Measurements from ENCODE around the gene PTPRT.
"Not testable (repeated sequence)": the region's sequence is repeated elsewhere in the genome, so short reads cannot be mapped to it uniquely, and the experiment has no call there.

PTPRT gene

DNA sequence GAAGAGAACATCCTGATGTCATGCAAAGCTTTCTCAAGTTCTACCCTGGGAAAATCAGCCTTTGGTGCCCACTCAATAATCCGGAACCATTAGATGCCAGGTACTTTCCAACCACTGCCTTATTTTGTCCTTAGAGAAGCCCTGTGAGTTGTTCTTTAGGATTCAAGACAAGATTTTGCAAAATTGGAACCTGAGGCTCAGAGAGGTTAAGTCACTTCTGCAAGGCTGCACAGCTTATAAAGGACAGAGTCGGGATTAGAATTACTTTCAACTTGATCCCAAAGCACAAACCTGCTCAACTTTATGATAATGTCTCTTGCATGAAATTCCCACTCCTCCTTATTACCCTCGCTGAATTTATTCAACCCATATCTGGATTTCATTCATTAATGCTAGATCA is 287.2 kb downstream of the PTPRT start:
- DNase-seq (no peak), ATAC-seq (ENCODE audit: insufficient read depth, low read depth) (no peak)
- Histone ChIP-seq H3K27ac (ENCODE audit: low read length) (no peak overlapping the region), H3K9me3 (ENCODE audit: insufficient read depth, low read length, severe bottlenecking) (no peaks in the 10 kb centered on the region), H4K20me1 (ENCODE audit: insufficient read depth, low read length) (no peaks in the 10 kb centered on the region), H3K4me3 (ENCODE audit: low read depth in 1 of 2, low read length in 2 of 2) (no peak overlapping the region), H2AFZ (ENCODE audit: low read depth, low read length) (no peak overlapping the region), H3K36me3 (ENCODE audit: insufficient read depth, low read length) (no peaks in the 10 kb centered on the region), H3K4me1 (ENCODE audit: insufficient read depth, low read length) (no peaks in the 10 kb centered on the region), H3K79me2 (ENCODE audit: insufficient read depth, low read length) (no peaks in the 10 kb centered on the region), H3K27me3 (ENCODE audit: insufficient read depth, low read length, poor library complexity) (no peaks in the 10 kb centered on the region), H3K9ac (ENCODE audit: low read depth, low read length) (no peak overlapping the region), H3K4me2 (ENCODE audit: insufficient read depth, low read length) (no peak overlapping the region)
- TF ChIP-seq, protein P1, sequence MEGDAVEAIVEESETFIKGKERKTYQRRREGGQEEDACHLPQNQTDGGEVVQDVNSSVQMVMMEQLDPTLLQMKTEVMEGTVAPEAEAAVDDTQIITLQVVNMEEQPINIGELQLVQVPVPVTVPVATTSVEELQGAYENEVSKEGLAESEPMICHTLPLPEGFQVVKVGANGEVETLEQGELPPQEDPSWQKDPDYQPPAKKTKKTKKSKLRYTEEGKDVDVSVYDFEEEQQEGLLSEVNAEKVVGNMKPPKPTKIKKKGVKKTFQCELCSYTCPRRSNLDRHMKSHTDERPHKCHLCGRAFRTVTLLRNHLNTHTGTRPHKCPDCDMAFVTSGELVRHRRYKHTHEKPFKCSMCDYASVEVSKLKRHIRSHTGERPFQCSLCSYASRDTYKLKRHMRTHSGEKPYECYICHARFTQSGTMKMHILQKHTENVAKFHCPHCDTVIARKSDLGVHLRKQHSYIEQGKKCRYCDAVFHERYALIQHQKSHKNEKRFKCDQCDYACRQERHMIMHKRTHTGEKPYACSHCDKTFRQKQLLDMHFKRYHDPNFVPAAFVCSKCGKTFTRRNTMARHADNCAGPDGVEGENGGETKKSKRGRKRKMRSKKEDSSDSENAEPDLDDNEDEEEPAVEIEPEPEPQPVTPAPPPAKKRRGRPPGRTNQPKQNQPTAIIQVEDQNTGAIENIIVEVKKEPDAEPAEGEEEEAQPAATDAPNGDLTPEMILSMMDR (IDR thresholded peaks at IDR 0.05; ENCODE audit: borderline replicate concordance, extremely low read depth, low read length, poor library complexity, severe bottlenecking): no peak
- TF ChIP-seq EZH2 (IDR thresholded peaks at IDR 0.05; ENCODE audit: borderline replicate concordance, low read depth, low read length, severe bottlenecking): no peak

DNA sequence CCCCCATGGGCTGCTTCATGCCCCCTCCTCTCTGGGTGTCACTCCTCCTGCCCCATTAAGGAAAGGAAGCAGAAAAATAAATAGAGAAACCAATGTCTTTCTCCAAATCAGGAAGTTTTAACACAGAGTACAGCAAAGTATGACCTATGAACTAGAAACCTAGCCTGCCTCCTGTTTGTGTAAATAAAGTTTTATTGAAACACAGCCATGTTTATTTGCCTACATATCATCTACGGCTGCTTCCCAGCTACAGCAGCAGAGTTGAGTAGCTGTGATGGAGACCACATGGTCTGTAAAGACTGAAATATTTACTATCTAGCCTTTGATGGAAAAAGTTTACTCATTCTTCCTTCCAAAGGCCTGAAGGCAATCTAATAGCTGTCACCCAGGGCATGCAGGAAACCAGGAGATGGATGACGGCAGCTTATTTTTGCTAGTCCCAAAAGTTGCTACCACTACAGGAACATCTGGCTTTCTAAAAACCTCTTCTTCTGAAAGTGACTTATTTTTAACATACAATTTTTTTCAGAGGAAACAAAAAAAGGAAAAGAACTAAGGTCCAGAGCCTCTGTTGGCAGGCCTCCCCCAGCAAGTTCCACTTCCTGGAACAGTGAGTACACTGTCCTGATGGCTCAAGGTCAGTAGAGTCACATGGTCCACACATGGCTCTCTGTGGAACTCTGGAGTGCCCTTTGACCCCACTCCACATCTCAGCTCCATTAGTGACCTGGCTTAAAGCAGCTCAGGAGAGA is 287.8 kb downstream of the PTPRT start:
- Histone ChIP-seq H4K20me1 (ENCODE audit: insufficient read depth, low read length) (no peaks in the 10 kb centered on the region), H3K79me2 (ENCODE audit: insufficient read depth, low read length) (no peaks in the 10 kb centered on the region), H3K36me3 (ENCODE audit: insufficient read depth, low read length) (no peaks in the 10 kb centered on the region), H2AFZ (ENCODE audit: low read depth, low read length) (no peak overlapping the region), H3K4me2 (ENCODE audit: insufficient read depth, low read length) (no peak overlapping the region), H3K27ac (ENCODE audit: low read length) (no peak overlapping the region), H3K9ac (ENCODE audit: low read depth, low read length) (no peak overlapping the region), H3K4me1 (ENCODE audit: insufficient read depth, low read length) (no peaks in the 10 kb centered on the region), H3K27me3 (ENCODE audit: insufficient read depth, low read length, poor library complexity) (no peaks in the 10 kb centered on the region), H3K4me3 (ENCODE audit: low read depth in 1 of 2, low read length in 2 of 2) (no peak overlapping the region), H3K9me3 (ENCODE audit: insufficient read depth, low read length, severe bottlenecking) (no peaks in the 10 kb centered on the region)
- no peak for ATAC-seq (ENCODE audit: insufficient read depth, low read depth)
- TF ChIP-seq, protein P1 (IDR thresholded peaks at IDR 0.05; ENCODE audit: borderline replicate concordance, extremely low read depth, low read length, poor library complexity, severe bottlenecking): no peak
- TF ChIP-seq EZH2 (IDR thresholded peaks at IDR 0.05; ENCODE audit: borderline replicate concordance, low read depth, low read length, severe bottlenecking): no peak
- DNase-seq: no peak

DNA sequence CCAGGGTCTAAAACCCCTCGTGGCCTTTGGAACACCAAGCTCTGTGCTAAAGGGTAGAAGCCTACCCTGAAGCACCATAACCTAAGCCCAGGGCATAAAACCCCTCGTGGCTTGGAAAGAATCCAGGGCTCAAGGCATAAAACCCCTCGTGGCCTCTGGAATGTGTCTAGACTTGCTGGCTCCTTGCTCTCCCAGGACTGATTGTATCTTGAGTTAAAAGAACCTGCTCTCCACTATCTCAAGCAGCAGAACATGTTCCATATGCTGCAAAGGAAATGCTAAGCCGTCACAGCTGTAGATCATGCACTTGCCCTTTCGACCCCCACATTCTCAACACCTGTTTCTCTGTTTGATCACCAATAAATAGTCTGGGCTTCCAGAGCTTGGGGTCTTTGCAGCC is 288.9 kb downstream of the PTPRT start:
- not testable (repeated sequence) for H3K4me1 ChIP-seq (ENCODE audit: insufficient read depth, low read length); H3K36me3 ChIP-seq (ENCODE audit: insufficient read depth, low read length); H2AFZ ChIP-seq (ENCODE audit: low read depth, low read length); ATAC-seq (ENCODE audit: insufficient read depth, low read depth); H3K4me3 ChIP-seq (ENCODE audit: low read depth in 1 of 2, low read length in 2 of 2); H3K9ac ChIP-seq (ENCODE audit: low read depth, low read length); H3K27ac ChIP-seq (ENCODE audit: low read length); H3K79me2 ChIP-seq (ENCODE audit: insufficient read depth, low read length); H3K27me3 ChIP-seq (ENCODE audit: insufficient read depth, low read length, poor library complexity); H4K20me1 ChIP-seq (ENCODE audit: insufficient read depth, low read length); H3K9me3 ChIP-seq (ENCODE audit: insufficient read depth, low read length, severe bottlenecking); DNase-seq; H3K4me2 ChIP-seq (ENCODE audit: insufficient read depth, low read length)

DNA sequence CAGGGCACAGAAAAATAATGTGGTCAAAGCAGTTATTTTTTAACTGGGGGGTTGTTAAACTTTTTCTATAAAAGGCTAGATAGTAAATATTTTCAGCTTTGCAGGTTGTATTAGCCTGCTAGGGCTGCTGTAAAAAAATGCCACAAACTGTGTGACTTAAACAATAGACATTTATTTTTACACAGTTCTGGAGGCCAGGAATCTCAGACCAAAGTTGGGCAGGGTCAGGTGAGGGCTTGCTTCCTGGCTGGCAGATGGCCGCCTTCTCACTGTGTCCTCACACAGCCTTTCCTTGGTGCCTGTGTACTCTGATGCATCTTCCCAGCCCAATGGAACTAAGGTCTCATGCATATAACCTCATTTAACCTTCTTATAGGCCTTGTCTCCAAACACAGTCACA is 294.7 kb downstream of the PTPRT start:
- no peak overlapping the region for H3K4me3 ChIP-seq (ENCODE audit: low read depth in 1 of 2, low read length in 2 of 2)
- no peaks in the 10 kb centered on the region for H3K27me3 ChIP-seq (ENCODE audit: insufficient read depth, low read length, poor library complexity)
- ATAC-seq (ENCODE audit: insufficient read depth, low read depth): no peak
- H3K9me3 ChIP-seq (ENCODE audit: insufficient read depth, low read length, severe bottlenecking): no peaks in the 10 kb centered on the region
- no peak overlapping the region for H2AFZ ChIP-seq (ENCODE audit: low read depth, low read length)
- no peak for TF ChIP-seq EZH2 (IDR thresholded peaks at IDR 0.05; ENCODE audit: borderline replicate concordance, low read depth, low read length, severe bottlenecking)
- TF ChIP-seq, protein P1 (IDR thresholded peaks at IDR 0.05; ENCODE audit: borderline replicate concordance, extremely low read depth, low read length, poor library complexity, severe bottlenecking): no peak
- DNase-seq: no peak
- no peaks in the 10 kb centered on the region for H3K4me1 ChIP-seq (ENCODE audit: insufficient read depth, low read length)
- H3K27ac ChIP-seq (ENCODE audit: low read length): no peak overlapping the region
- no peaks in the 10 kb centered on the region for H4K20me1 ChIP-seq (ENCODE audit: insufficient read depth, low read length)
- H3K4me2 ChIP-seq (ENCODE audit: insufficient read depth, low read length): no peak overlapping the region
- H3K79me2 ChIP-seq (ENCODE audit: insufficient read depth, low read length): no peaks in the 10 kb centered on the region
- no peaks in the 10 kb centered on the region for H3K36me3 ChIP-seq (ENCODE audit: insufficient read depth, low read length)
- H3K9ac ChIP-seq (ENCODE audit: low read depth, low read length): no peak overlapping the region
